Chondrocyte (in vitro differentiated cells): ENCODE measurements around the gene CEP128. TPM values are rescaled to one million over a fixed set of nuclear protein-coding genes. Genes with fewer than 3 reads are reported as not detected.

ENCODE experiments used
- DNase-seq: peaks from one replicate; pipeline ENCODE4 v3.0.0; 2021; ENCODE audit warnings: mixed read lengths, low spot score
- H3K27ac Mint-ChIP-seq: one replicate; pipeline ENCODE4 v1.8.0; 2021; ENCODE audit warnings: mild to moderate bottlenecking, moderate library complexity, mixed read lengths; ENCODE audit not compliant: unreplicated experiment
- H3K27me3 Mint-ChIP-seq: 2 replicates; pipeline ENCODE4 v1.8.0; 2021; ENCODE audit warnings: low read depth, mixed read lengths
- H3K36me3 Mint-ChIP-seq: 2 replicates; pipeline ENCODE4 v1.8.0; 2021; ENCODE audit warnings: low read depth, mixed read lengths
- H3K4me1 Mint-ChIP-seq: 2 replicates; pipeline ENCODE4 v1.8.0; 2021; ENCODE audit warnings: low read depth, mild to moderate bottlenecking, mixed read lengths
- H3K4me3 Mint-ChIP-seq: one replicate; pipeline ENCODE4 v1.8.0; 2021; ENCODE audit warnings: mild to moderate bottlenecking, moderate library complexity, mixed read lengths; ENCODE audit not compliant: unreplicated experiment
- H3K9me3 Mint-ChIP-seq: 2 replicates; pipeline ENCODE4 v1.8.0; 2021; ENCODE audit warnings: low read depth, mixed read lengths
- total RNA-seq: library from RNA; stranded (reverse); gene quantifications from 3 replicates; pipeline ENCODE4 v1.2.1, GENCODE V29; 2021
- TF ChIP-seq, protein P1 (sequence below): fragments of 200-600 bp; sonication (generic); IDR thresholded peaks from 2 replicates; pipeline ENCODE4 v1.5.0; 2021; ENCODE audit warnings: antibody characterized with exemption, mild to moderate bottlenecking, moderate library complexity

CEP128 gene
- total RNA-seq, 1 donor from 2014 or later: 3.5 TPM

DNA sequence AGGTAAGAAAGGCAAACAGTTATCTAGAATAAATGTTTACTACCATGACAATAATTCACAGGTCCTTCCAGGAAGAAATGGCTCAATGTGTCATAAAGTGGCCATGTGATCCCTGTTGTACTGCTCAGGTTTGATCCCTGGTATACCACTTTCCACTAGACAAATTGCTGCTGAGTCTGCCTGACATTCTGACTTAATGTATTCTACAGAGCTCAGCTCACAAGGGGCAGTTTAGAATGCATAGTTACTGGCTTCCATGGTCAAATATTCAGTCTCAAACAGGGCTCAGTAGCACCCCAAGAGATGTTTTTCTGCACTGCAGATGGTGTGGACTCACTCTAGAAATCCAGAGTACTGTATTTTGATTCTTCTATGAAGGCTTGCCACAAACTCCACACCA lies 35.7 kb upstream of the CEP128 start:
- Mint-ChIP-seq H3K4me1 (peaks cover 20% of the 10 kb centered on the region), H3K36me3 (no peaks in the 10 kb centered on the region), H3K27ac (no peak overlapping the region), H3K4me3 (no peak overlapping the region), H3K27me3 (peaks cover 33% of the 10 kb centered on the region), H3K9me3 (peaks cover 4% of the 10 kb centered on the region)
- TF ChIP-seq, protein P1, sequence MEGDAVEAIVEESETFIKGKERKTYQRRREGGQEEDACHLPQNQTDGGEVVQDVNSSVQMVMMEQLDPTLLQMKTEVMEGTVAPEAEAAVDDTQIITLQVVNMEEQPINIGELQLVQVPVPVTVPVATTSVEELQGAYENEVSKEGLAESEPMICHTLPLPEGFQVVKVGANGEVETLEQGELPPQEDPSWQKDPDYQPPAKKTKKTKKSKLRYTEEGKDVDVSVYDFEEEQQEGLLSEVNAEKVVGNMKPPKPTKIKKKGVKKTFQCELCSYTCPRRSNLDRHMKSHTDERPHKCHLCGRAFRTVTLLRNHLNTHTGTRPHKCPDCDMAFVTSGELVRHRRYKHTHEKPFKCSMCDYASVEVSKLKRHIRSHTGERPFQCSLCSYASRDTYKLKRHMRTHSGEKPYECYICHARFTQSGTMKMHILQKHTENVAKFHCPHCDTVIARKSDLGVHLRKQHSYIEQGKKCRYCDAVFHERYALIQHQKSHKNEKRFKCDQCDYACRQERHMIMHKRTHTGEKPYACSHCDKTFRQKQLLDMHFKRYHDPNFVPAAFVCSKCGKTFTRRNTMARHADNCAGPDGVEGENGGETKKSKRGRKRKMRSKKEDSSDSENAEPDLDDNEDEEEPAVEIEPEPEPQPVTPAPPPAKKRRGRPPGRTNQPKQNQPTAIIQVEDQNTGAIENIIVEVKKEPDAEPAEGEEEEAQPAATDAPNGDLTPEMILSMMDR: no peak
- DNase-seq: no peak

DNA sequence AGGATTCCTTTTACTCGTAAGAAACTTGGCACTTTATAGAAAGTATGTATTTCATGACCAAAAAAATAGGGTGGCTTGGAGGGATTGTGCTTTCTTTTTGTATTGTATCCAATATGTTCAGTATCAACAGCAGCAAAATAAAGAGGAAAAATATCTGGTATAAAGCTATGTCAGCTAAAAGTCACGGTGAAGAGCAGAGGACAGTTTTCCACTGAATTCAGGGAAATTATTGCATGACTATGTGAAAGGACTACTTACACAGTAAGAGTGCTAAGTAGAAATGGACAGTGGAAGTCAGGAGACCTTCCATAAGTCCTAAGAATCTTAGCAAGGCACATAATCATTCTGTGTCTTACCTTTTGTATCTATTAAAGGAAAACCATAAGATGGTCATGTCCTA lies 33.1 kb upstream of the CEP128 start:
- Mint-ChIP-seq H3K36me3 (no peaks in the 10 kb centered on the region), H3K4me3 (no peak overlapping the region), H3K9me3 (no peaks in the 10 kb centered on the region), H3K4me1 (peaks cover 4% of the 10 kb centered on the region), H3K27me3 (peaks cover 31% of the 10 kb centered on the region), H3K27ac (no peak overlapping the region)
- TF ChIP-seq, protein P1: no peak
- no peak for DNase-seq

DNA sequence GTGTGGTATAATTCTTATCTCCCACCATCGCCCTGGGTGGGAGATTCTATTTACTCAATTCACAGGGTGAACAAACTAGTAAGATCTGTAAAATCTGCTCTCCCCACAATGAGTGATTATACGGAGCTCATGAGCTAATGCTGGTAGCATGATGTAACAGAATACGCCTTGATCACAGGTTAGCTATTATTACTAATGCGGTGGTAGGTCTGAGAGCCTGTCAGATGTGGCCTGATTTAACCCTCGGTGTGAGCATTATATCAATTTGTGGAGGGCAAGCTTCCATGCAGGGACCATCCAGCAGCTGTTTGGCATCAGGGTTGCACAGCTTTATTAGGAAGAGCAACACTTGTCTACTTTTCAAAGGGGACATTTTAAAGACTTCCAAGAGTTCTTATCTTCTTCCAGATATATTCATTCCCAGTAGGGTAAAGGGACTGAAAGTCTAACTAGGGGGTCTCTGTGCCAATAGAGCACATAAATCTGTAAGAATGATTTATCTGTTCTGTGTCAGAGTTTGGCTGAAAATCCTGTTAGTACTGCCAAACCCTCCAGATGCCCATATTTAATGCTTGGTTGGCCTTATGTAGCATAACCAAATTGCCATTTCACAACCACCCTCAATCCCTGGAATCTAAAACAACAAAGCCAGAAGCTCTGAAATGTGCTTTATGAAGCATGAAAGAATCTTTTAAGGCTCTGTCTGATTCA lies 32.5 kb upstream of the CEP128 start:
- Mint-ChIP-seq H3K27me3 (peaks cover 31% of the 10 kb centered on the region), H3K9me3 (no peaks in the 10 kb centered on the region), H3K27ac (no peak overlapping the region), H3K4me1 (peaks cover 2% of the 10 kb centered on the region), H3K36me3 (no peaks in the 10 kb centered on the region), H3K4me3 (no peak overlapping the region)
- no peak for DNase-seq
- TF ChIP-seq, protein P1: no peak

DNA sequence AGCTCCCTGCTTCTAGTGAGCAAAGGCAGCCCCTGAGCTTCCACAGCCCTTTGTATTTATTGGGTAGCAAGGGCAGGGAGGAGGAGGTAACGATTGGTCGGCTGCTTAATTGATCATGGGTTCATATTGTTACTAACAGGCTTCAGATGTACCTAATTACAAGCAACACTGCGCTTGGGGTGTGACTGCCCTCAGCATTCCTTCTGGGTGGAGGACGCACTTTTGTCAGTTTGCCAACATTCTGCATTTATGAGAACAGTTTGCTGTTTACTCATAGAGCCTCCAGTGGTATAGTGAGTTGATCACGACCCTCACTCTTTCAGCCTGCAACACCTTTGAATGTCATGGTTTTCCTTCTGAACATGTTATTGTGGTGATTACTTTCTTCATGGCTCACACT lies 23.5 kb upstream of the CEP128 start:
- Mint-ChIP-seq H3K9me3 (no peaks in the 10 kb centered on the region), H3K27ac (no peak overlapping the region), H3K36me3 (no peaks in the 10 kb centered on the region), H3K4me3 (no peak overlapping the region), H3K4me1 (no peaks in the 10 kb centered on the region), H3K27me3 (peaks cover 29% of the 10 kb centered on the region)
- DNase-seq: no peak
- TF ChIP-seq, protein P1: no peak

DNA sequence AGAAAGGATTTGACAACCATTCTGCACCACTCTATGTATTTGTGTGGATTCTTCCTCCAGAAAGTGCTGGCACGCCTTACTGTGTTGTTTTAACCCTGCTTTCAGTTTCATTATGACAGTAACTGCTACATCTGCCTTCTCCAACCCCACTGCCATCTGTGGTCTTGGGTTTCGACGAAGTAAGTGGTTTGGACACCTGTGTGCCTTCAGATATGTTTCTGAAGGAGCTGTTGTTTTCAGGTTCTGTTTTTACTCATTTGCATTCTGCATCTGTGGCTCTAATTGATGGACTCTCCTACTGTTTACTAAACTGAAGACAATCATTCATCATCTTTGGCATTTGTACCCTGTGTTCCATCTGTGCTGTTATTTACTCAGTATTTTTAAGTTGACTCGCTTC lies 18.0 kb upstream of the CEP128 start:
- H3K27ac Mint-ChIP-seq: no peak overlapping the region
- H3K27me3 Mint-ChIP-seq: peaks cover 40% of the 10 kb centered on the region
- peaks cover 9% of the 10 kb centered on the region for H3K4me1 Mint-ChIP-seq

More for the DNA sequence above, 18.0 kb upstream of the CEP128 start:
- Mint-ChIP-seq H3K9me3 (no peaks in the 10 kb centered on the region), H3K36me3 (no peaks in the 10 kb centered on the region), H3K4me3 (no peak overlapping the region)
- no peak for DNase-seq
- TF ChIP-seq, protein P1: no peak
